AG04450 (cell line): ENCODE measurements around the gene ADI1. TPM values are rescaled to one million over a fixed set of nuclear protein-coding genes. Genes with fewer than 3 reads are reported as not detected.

ENCODE experiments used
- CTCF ChIA-PET: fragments of 300-600, 350-600 bp; formaldehyde crosslinking; extraction: SDS; loops from one replicate; lab custom pipeline; 2022; ENCODE audit warnings: antibody characterized with exemption, inconsistent platforms; lab: Charles Lee
- POLR2A ChIA-PET: fragments of 350-600 bp; formaldehyde crosslinking; extraction: SDS; loops from one replicate; lab custom pipeline; 2021; ENCODE audit warnings: antibody characterized with exemption, inconsistent platforms; lab: Yijun Ruan, JAX
- DNase-seq: peaks from one replicate; pipeline ENCODE4 v3.0.0-alpha.2; 2011; ENCODE audit warnings: low read depth, low spot score
- H3K27ac ChIP-seq: one replicate; pipeline ENCODE4 v1.5.1; 2012; ENCODE audit warnings: low read depth, low read length, control low read depth
- H3K27me3 ChIP-seq: one replicate; pipeline ENCODE4 v1.6.0; 2012; ENCODE audit warnings: low read length; ENCODE audit not compliant: control insufficient read depth, insufficient read depth
- H3K4me3 ChIP-seq: 2 replicates; pipeline ENCODE4 v1.5.1; 2011; ENCODE audit warnings: mild to moderate bottlenecking, low read depth, low read length, control low read depth
- H3K9me3 ChIP-seq: 2 replicates; pipeline ENCODE4 v1.5.1; 2012; ENCODE audit warnings: low read length; ENCODE audit not compliant: control insufficient read depth, insufficient read depth
- CTCF ChIP-seq: IDR thresholded peaks from 2 replicates; pipeline ENCODE4 v1.5.1; 2011; ENCODE audit warnings: low read depth, low read length, control low read depth, inconsistent platforms
- polyA plus RNA-seq: library from polyadenylated mRNA; depleted of rRNA; stranded (reverse); fragments of >200 nt; gene quantifications from 2 replicates; pipeline ENCODE4 v1.2.3, GENCODE V29; 2011

The ADI1 gene
- polyA plus RNA-seq, 1 experiment, result 71.4 TPM

DNA sequence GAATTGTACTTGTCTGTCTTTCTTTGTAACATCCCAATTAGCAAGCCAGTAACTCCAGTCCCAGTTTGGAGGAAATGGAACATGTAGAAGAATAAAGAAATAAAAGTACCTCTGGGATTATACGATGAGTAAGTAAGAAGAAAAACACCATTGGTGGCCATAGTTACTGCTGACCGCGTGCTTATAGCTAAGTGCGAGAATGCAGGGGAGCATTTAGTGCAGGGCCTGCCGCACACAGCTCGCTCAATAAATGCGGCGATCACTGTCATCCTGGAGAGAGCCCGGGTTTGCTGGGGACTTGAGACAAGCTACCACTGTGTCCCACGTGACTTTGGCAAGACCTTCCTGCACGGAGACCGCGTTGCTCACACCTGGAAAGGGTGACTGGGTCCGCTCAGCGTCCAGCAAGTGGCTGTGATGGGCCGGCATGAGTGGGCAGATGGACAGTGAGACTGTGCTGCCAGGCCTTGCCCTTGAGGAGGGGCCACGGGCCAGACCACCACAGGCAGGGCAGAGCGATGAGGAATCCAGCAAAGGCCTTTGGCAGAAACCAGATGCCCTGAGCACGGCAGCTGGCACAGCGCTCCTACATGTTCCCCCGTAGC, 54.8 kb downstream of the ADI1 start:
- Histone ChIP-seq H3K27ac (no peak overlapping the region), H3K9me3 (peaks cover 4% of the 10 kb centered on the region; the same call in 1 of the 2 replicates), H3K27me3 (no peaks in the 10 kb centered on the region), H3K4me3 (no peak overlapping the region)
- no peak for DNase-seq
- TF ChIP-seq CTCF, result no peak
- ChIA-PET POLR2A (interaction anchor here (0.5 kb wide), 1 partner anchor 88 kb away, joined by 3 read pairs; no protein-coding TSS in a partner anchor), CTCF (interaction anchor here (3.6 kb wide), 1 partner anchor 41 kb away, joined by 38 read pairs; no protein-coding TSS in a partner anchor)

DNA sequence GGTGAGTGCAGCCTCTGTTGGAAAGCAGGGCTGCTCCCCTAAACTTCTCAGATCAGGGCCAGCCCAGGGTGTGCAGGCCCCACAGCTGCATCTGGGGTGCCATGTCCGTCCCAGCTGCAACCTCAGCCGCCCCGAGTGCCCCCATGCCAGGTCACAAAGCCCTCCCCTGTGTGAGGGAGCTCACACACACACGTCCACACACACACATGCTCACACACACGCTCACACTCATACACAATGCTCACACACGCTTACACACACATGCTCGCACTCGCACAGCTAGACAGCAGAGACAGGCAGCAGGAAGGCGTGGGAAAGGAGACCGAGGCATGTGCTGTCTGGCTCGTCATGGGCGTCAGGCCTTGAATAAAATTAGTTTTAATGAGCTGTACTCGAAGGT, 55.4 kb downstream of the ADI1 start:
- ChIA-PET CTCF (interaction anchor here (1.1 to 3.6 kb wide), 2 partner anchors 10 to 40 kb away, joined by 3 to 38 read pairs; no protein-coding TSS in a partner anchor), POLR2A (no interaction called here)

GRCh38 chr2:3463186-3463835, 56.0 kb downstream of the ADI1 start:
- CTCF ChIA-PET, result interaction anchor here (0.6 to 3.6 kb wide), 10 partner anchors 9 to 134 kb away, joined by 3 to 38 read pairs (median 4); no protein-coding TSS in a partner anchor
- no peaks in the 10 kb centered on the region for H3K27me3 ChIP-seq
- peaks cover 4% of the 10 kb centered on the region; the same call in 1 of the 2 replicates for H3K9me3 ChIP-seq
- H3K27ac ChIP-seq, result no peak overlapping the region
- H3K4me3 ChIP-seq, result no peak overlapping the region
- no peak for DNase-seq
- TF ChIP-seq CTCF, result no peak
- POLR2A ChIA-PET, result no interaction called here

More for the DNA sequence above, 55.4 kb downstream of the ADI1 start:
- no peak for TF ChIP-seq CTCF
- no peaks in the 10 kb centered on the region for H3K27me3 ChIP-seq
- peaks cover 4% of the 10 kb centered on the region; the same call in 1 of the 2 replicates for H3K9me3 ChIP-seq
- DNase-seq, result no peak
- H3K27ac ChIP-seq, result no peak overlapping the region
- no peak overlapping the region for H3K4me3 ChIP-seq

- TF ChIP-seq CTCF, result no peak
- Histone ChIP-seq H3K27ac (no peak overlapping the region), H3K27me3 (no peaks in the 10 kb centered on the region), H3K4me3 (no peak overlapping the region), H3K9me3 (peaks cover 4% of the 10 kb centered on the region; the same call in 1 of the 2 replicates)
- no peak for DNase-seq
- ChIA-PET CTCF (interaction anchor here (0.6 to 3.6 kb wide), 16 partner anchors 8 to 135 kb away, joined by 3 to 38 read pairs (median 4); partner anchors contain the start of gene EIPR1), POLR2A (no interaction called here)
These were observed 56.7 kb downstream of the ADI1 start for GRCh38 chr2:3462493-3463104.
